BLaER1 (cell line): ENCODE data around the gene LMAN2L.
"Not testable (repeated sequence)": the region's sequence is repeated elsewhere in the genome, so short reads cannot be mapped to it uniquely, and the experiment has no call there.

Experiments used
- H3K27ac ChIP-seq: shearing (Covaris generic); formaldehyde crosslinking; 2 replicates; pipeline ENCODE4 v1.8.1; 2022
- H3K27me3 ChIP-seq: shearing (Covaris generic); formaldehyde crosslinking; 2 replicates; pipeline ENCODE4 v1.8.1; 2022
- H3K36me3 ChIP-seq: shearing (Covaris generic); formaldehyde crosslinking; 2 replicates; pipeline ENCODE4 v1.8.1; 2022
- H3K4me1 ChIP-seq: shearing (Covaris generic); formaldehyde crosslinking; 2 replicates; pipeline ENCODE4 v1.8.1; 2022
- H3K4me2 ChIP-seq: shearing (Covaris generic); formaldehyde crosslinking; 2 replicates; pipeline ENCODE4 v1.8.1; 2022
- H3K4me3 ChIP-seq: shearing (Covaris generic); formaldehyde crosslinking; 2 replicates; pipeline ENCODE4 v1.8.1; 2022
- H3K9ac ChIP-seq: shearing (Covaris generic); formaldehyde crosslinking; 2 replicates; pipeline ENCODE4 v1.8.1; 2022
- H3K9me3 ChIP-seq: shearing (Covaris generic); formaldehyde crosslinking; 2 replicates; pipeline ENCODE4 v1.8.1; 2022
- H4K20me1 ChIP-seq: shearing (Covaris generic); formaldehyde crosslinking; 2 replicates; pipeline ENCODE4 v1.8.1; 2022
- Cebpa-rat ChIP-seq: shearing (Covaris generic); IDR thresholded peaks from 2 replicates; pipeline ENCODE4 v1.8.1; 2022

The LMAN2L gene

GRCh38 chr2:96681540-96681939, 58.3 kb downstream of the LMAN2L start:
- Histone ChIP-seq H4K20me1 (no peaks in the 10 kb centered on the region), H3K27ac (no peak overlapping the region), H3K9ac (no peak overlapping the region), H3K36me3 (no peaks in the 10 kb centered on the region), H3K4me3 (no peak overlapping the region), H3K4me1 (peaks cover 36% of the 10 kb centered on the region), H3K9me3 (no peaks in the 10 kb centered on the region), H3K4me2 (no peak overlapping the region), H3K27me3 (no peaks in the 10 kb centered on the region)
- no peak for TF ChIP-seq Cebpa-rat

DNA sequence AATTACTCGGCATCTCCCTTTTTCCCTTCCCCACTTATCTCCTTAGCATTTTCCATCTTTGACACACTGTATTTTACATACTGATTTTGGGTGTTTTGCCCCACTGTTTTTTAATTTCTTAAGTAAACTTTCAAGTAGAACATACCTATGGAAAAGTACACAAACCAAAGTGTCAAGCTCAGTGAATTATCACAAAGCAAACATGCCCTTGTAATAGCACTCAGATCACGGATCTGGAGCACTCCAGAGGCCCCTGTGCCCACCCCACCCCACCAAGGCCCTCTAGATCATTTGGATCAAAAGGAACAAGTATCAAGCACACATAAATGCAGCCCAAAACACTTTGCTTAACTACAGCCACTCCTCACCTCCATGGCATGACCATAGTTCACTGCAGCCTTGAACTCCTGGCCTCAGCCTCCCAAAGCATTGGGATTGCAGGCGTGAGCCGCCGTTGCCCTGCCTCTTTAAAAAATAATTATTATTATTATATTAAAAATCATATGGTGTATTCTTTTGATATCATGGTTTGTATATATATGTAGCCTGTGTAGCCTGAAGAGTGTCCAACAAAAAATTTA, 59.2 kb downstream of the LMAN2L start:
- no peak overlapping the region for H3K27ac ChIP-seq
- H3K4me1 ChIP-seq, result peaks cover 28% of the 10 kb centered on the region
- no peak for TF ChIP-seq Cebpa-rat
- no peaks in the 10 kb centered on the region for H3K27me3 ChIP-seq
- H3K9me3 ChIP-seq, result no peaks in the 10 kb centered on the region
- no peaks in the 10 kb centered on the region for H3K36me3 ChIP-seq
- no peaks in the 10 kb centered on the region for H4K20me1 ChIP-seq
- no peak overlapping the region for H3K9ac ChIP-seq
- H3K4me2 ChIP-seq, result no peak overlapping the region
- no peak overlapping the region for H3K4me3 ChIP-seq

GRCh38 chr2:96679848-96680247, 60.0 kb downstream of the LMAN2L start:
- TF ChIP-seq Cebpa-rat, result no peak
- Histone ChIP-seq H4K20me1 (no peaks in the 10 kb centered on the region), H3K36me3 (no peaks in the 10 kb centered on the region), H3K9ac (no peak overlapping the region), H3K27me3 (no peaks in the 10 kb centered on the region), H3K4me3 (no peak overlapping the region), H3K4me1 (peaks cover 20% of the 10 kb centered on the region), H3K9me3 (no peaks in the 10 kb centered on the region), H3K4me2 (no peak overlapping the region), H3K27ac (no peak overlapping the region)

DNA sequence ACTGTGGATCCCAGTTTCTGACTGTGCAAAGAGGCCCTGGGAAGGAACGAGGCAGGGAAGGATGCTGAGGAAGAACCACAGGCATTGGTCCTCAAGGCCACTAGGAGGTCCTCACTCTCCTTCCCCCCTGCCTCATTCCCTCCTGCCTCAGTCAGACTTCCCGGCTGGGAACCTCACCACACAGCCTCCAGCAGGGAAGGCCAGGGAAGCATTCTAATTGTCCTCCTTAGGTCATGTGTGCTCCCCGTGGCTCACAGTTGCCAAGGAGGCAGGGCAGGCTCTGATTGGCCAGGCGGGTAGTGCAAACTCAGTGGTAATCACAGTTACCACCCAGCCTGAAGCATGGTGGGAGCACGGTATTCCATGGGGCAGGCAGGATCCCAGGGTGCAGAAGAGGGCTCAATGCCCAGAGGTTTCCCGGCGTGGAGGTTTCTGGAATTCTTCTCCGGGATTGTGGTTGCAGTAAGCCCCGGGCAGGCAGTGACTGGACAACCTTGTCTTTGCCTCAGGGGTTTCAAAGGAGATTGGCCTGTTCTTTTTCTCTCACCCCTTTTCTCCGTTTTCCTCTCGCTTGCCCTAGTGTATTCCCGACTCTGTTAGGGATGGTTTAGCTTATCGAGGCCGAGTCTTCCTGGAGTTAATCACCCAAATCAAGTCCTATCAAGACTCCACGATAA, 70.2 kb downstream of the LMAN2L start:
- H3K9ac ChIP-seq, result no peak overlapping the region
- no peaks in the 10 kb centered on the region for H3K4me1 ChIP-seq
- no peak overlapping the region for H3K27ac ChIP-seq
- H3K9me3 ChIP-seq, result no peaks in the 10 kb centered on the region
- H3K4me3 ChIP-seq, result no peak overlapping the region
- no peaks in the 10 kb centered on the region for H3K36me3 ChIP-seq
- no peaks in the 10 kb centered on the region for H3K27me3 ChIP-seq
- H3K4me2 ChIP-seq, result no peak overlapping the region
- no peak for TF ChIP-seq Cebpa-rat
- H4K20me1 ChIP-seq, result no peaks in the 10 kb centered on the region

DNA sequence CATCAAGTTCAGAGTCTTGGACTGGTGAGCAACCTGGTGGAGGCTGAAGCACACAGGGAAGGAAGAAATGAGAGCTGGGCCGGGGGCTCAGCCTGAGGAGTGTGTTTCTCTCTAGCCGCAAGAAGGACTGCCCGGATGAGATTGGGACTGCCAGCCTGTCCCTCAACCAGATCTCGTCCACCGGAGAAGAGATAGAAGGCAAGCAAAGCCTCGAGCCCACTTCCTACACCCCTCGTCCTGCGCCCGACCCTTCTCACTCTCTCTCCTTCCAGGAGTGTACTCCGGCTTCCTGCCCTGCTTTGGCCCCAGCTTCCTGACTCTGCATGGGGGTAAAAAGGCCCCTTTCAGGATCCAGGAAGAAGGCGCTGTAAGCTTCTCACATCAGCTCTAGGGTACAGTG, 71.1 kb downstream of the LMAN2L start:
- no peaks in the 10 kb centered on the region for H4K20me1 ChIP-seq
- no peak overlapping the region for H3K9ac ChIP-seq
- no peak overlapping the region for H3K27ac ChIP-seq

DNA sequence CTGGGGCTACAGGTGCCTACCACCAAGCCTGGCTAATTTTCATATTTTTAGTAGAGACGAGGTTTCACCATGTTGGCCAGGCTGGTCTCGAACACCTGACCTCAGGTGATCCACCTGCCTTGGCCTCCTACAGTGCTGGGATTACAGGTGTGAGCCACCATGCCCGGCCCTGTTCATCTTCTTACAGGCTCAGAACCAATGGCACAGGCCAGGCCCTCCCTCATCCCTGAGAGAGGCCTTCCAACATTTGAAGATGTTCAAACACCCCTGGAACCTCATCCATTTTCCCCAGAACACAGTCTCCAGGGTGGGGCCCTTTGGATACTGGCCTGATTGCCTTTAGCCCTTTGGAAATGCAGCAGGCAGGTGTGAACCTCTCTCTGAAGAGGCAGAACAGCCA, 74.1 kb downstream of the LMAN2L start:
- H3K36me3 ChIP-seq, H3K4me1 ChIP-seq, H3K4me3 ChIP-seq, H3K27me3 ChIP-seq, H3K9me3 ChIP-seq, H4K20me1 ChIP-seq, H3K9ac ChIP-seq, H3K4me2 ChIP-seq, H3K27ac ChIP-seq: not testable (repeated sequence)

More for the DNA sequence above, 71.1 kb downstream of the LMAN2L start:
- Histone ChIP-seq H3K36me3 (no peaks in the 10 kb centered on the region), H3K4me1 (no peaks in the 10 kb centered on the region), H3K27me3 (no peaks in the 10 kb centered on the region), H3K9me3 (peaks cover 5% of the 10 kb centered on the region; the same call in 1 of the 2 replicates), H3K4me3 (no peak overlapping the region), H3K4me2 (no peak overlapping the region)
- TF ChIP-seq Cebpa-rat, result no peak

- no peak overlapping the region for H3K4me2 ChIP-seq
- H3K4me3 ChIP-seq, result no peak overlapping the region
- no peaks in the 10 kb centered on the region for H3K4me1 ChIP-seq
- no peaks in the 10 kb centered on the region for H3K36me3 ChIP-seq
- no peaks in the 10 kb centered on the region for H3K27me3 ChIP-seq
- no peak overlapping the region for H3K27ac ChIP-seq
- TF ChIP-seq Cebpa-rat, result no peak
- H3K9me3 ChIP-seq, result peaks cover 5% of the 10 kb centered on the region; the same call in 1 of the 2 replicates
- no peak overlapping the region for H3K9ac ChIP-seq
- H4K20me1 ChIP-seq, result no peaks in the 10 kb centered on the region
Measured at GRCh38 chr2:96665083-96665569, 74.7 kb downstream of the LMAN2L start.

DNA sequence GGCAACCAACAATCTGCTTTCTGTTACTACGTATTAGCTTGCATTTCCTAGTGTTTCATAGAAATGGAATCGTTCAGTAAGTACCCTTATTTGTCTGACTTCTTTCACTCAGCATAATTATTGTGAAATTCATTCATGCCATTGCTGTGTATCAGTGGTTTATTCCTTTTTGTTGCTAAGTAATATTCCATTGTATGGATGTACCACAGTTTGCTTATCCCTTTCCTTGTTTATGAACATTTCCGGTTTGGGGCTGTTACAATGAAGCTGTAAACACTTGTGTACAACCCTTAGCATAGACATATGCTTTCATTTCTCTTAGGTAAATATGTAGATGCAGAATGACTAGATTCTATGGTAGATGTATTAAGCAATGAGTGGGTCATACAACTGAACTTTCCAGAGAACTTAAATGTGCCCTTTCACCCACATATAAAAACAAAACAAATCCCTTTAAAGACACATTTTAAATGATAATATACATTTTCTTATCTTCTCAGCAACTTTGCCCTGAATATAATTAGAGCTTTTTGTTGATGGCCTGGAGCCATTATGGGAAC, 75.4 kb downstream of the LMAN2L start:
- Histone ChIP-seq H3K4me3 (no peak overlapping the region), H4K20me1 (no peaks in the 10 kb centered on the region), H3K9ac (no peak overlapping the region), H3K4me2 (no peak overlapping the region), H3K27me3 (no peaks in the 10 kb centered on the region), H3K36me3 (no peaks in the 10 kb centered on the region), H3K9me3 (peaks cover 5% of the 10 kb centered on the region), H3K4me1 (no peaks in the 10 kb centered on the region), H3K27ac (no peak overlapping the region)
- no peak; the same call in 1 of the 2 replicates for TF ChIP-seq Cebpa-rat

DNA sequence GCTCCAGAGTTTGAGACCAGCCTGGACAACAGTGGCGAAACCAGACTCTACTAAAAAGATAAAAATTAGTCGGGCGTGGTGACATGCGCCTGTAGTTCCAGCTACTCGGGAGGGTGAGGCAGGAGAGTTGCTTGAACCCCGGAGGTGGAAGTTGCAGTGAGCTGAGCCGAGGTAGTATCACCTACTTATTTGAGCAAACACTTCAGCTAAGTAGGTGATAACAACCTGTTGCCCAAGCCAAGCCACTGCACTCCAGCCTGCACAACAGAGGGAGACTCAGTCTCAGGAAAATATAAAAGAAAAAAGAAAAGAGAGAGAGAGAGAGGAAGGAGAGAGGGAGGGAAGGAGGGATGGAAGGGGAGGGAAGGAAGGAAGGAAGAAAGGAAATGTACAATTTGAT, 76.0 kb downstream of the LMAN2L start:
- TF ChIP-seq Cebpa-rat, result no peak
- no peaks in the 10 kb centered on the region for H4K20me1 ChIP-seq
- H3K4me2 ChIP-seq, result no peak overlapping the region
- no peak overlapping the region for H3K27ac ChIP-seq
- peaks cover 5% of the 10 kb centered on the region for H3K9me3 ChIP-seq
- no peaks in the 10 kb centered on the region for H3K36me3 ChIP-seq
- no peak overlapping the region for H3K4me3 ChIP-seq
- no peak overlapping the region for H3K9ac ChIP-seq
- no peaks in the 10 kb centered on the region for H3K27me3 ChIP-seq
- H3K4me1 ChIP-seq, result no peaks in the 10 kb centered on the region

DNA sequence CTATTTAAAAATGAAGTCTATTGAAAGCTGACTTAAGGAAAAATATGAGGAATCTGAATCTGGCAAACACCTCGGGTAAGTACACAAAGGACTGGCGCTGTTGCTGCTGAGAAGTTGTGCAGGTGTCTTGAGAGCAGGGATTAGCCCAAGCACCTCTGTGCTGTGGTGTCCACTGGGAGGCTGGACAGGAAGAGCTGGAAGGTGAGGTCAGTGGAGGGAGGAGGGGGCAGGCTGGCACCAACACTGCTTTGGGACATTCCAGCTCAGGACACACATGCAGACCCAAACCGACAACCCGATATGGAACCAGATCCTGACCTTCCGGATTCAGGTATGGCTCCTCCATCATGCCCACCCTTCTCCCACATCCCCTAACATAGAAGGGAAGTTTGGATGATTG, 76.7 kb downstream of the LMAN2L start:
- Histone ChIP-seq H3K9ac (no peak overlapping the region), H3K36me3 (no peaks in the 10 kb centered on the region), H3K9me3 (peaks cover 5% of the 10 kb centered on the region), H3K4me1 (no peaks in the 10 kb centered on the region), H4K20me1 (no peaks in the 10 kb centered on the region), H3K4me3 (no peak overlapping the region), H3K27me3 (no peaks in the 10 kb centered on the region), H3K27ac (no peak overlapping the region), H3K4me2 (no peak overlapping the region)
- no peak for TF ChIP-seq Cebpa-rat
